H1 (cell line): ENCODE results near the gene C2orf80. TPM values are rescaled to one million over a fixed set of nuclear protein-coding genes. Genes with fewer than 3 reads are reported as not detected.
A peak's percentile ranks its signal among the peaks of the same experiment; 100 is the strongest.

ENCODE experiments used
- CTCF ChIA-PET: fragments of 300-600 bp; sonication (Branson Sonifier 250); formaldehyde crosslinking; loops from one replicate; lab custom pipeline; 2021; ENCODE audit not compliant: partially characterized antibody; lab: Charles Lee
- POLR2A ChIA-PET: fragments of 300-600 bp; sonication (Branson Sonifier 250); formaldehyde crosslinking; loops from one replicate; lab custom pipeline; 2021; ENCODE audit warnings: inconsistent platforms; ENCODE audit not compliant: partially characterized antibody; lab: Charles Lee
- DNase-seq, 2 experiments: peaks; one replicate each; pipeline versions ENCODE4 v3.0.0 to v3.0.0-alpha.2; 2010 to 2022; ENCODE audit warnings: low spot score in 2 of 2, low read depth in 1 of 2, mixed read lengths in 1 of 2
- FAIRE-seq: peaks from 2 replicates; lab custom pipeline; 2011; peaks lifted over from hg19 to GRCh38; lab: Jason Lieb, UNC
- H2AFZ ChIP-seq: 2 replicates; pipeline ENCODE4 v1.8.1; 2012; ENCODE audit warnings: low read length, inconsistent platforms
- H2AK5ac ChIP-seq: 2 replicates; pipeline ENCODE4 v1.6.1; 2013; ENCODE audit warnings: low read depth, low read length
- H2BK120ac ChIP-seq: replicated peaks from 2 replicates; pipeline ENCODE3; 2013; ENCODE audit warnings: low read depth, low read length, inconsistent platforms
- H2BK12ac ChIP-seq: 2 replicates; pipeline ENCODE4 v1.6.1; 2013; ENCODE audit warnings: low read depth, low read length
- H2BK15ac ChIP-seq: 2 replicates; pipeline ENCODE4 v1.6.1; 2013; ENCODE audit warnings: low read length
- H2BK20ac ChIP-seq: 2 replicates; pipeline ENCODE4 v1.6.1; 2013; ENCODE audit warnings: low read length
- H2BK5ac ChIP-seq: 2 replicates; pipeline ENCODE4 v1.6.1; 2013; ENCODE audit warnings: low read depth, low read length
- H3K14ac ChIP-seq: 2 replicates; pipeline ENCODE4 v1.6.1; 2013; ENCODE audit warnings: inconsistent platforms; ENCODE audit not compliant: insufficient read length
- H3K18ac ChIP-seq: 2 replicates; pipeline ENCODE4 v1.6.1; 2013; ENCODE audit warnings: low read length; ENCODE audit errors: extremely low read depth
- H3K23ac ChIP-seq: 2 replicates; pipeline ENCODE4 v1.6.1; 2013; ENCODE audit warnings: inconsistent platforms; ENCODE audit not compliant: insufficient read length
- H3K23me2 ChIP-seq: 2 replicates; pipeline ENCODE4 v1.6.1; 2013; ENCODE audit warnings: low read depth, low read length
- H3K27ac ChIP-seq: 2 replicates; pipeline ENCODE4 v1.6.1; 2011; ENCODE audit warnings: low read depth, low read length, inconsistent platforms
- H3K27me3 ChIP-seq, 4 experiments: replicated peaks in 1 of 4; 1 replicate in 1 of 4; 2 replicates in 3 of 4; pipeline versions ENCODE4 v1.6.1 to v1.8.1; 2011 to 2013; ENCODE audit warnings: low read length in 3 of 4, mild to moderate bottlenecking in 3 of 4, inconsistent platforms in 2 of 4, mixed read lengths in 2 of 4, moderate library complexity in 1 of 4; ENCODE audit not compliant: control insufficient read depth in 3 of 4, insufficient read depth in 3 of 4; ENCODE audit errors: extremely low read depth in 1 of 4
- H3K36me3 ChIP-seq, 4 experiments: 2 replicates each; pipeline versions ENCODE4 v1.6.1 to v1.8.1; 2011 to 2013; ENCODE audit warnings: mild to moderate bottlenecking in 4 of 4, low read length in 3 of 4, moderate library complexity in 2 of 4, control low read depth in 1 of 4, inconsistent platforms in 1 of 4; ENCODE audit not compliant: insufficient read depth in 4 of 4, control insufficient read depth in 2 of 4
- H3K4ac ChIP-seq: replicated peaks from 2 replicates; pipeline ENCODE3; 2013; ENCODE audit warnings: low read length, low read depth, mixed read lengths, inconsistent platforms; ENCODE audit not compliant: insufficient read length
- H3K4me1 ChIP-seq, 4 experiments: replicated peaks in 1 of 4; 1 replicate in 1 of 4; 2 replicates in 3 of 4; pipeline versions ENCODE4 v1.6.1 to v1.8.1; 2011 to 2013; ENCODE audit warnings: low read length in 3 of 4, inconsistent platforms in 2 of 4, mixed read lengths in 1 of 4; ENCODE audit not compliant: insufficient read depth in 4 of 4, control insufficient read depth in 3 of 4
- H3K4me2 ChIP-seq, 2 experiments: 2 replicates each; pipeline versions ENCODE4 v1.6.1 to v1.8.1; 2011 to 2013; ENCODE audit warnings: low read depth in 2 of 2, low read length in 2 of 2, control low read depth in 1 of 2, inconsistent platforms in 1 of 2, mild to moderate bottlenecking in 1 of 2; ENCODE audit not compliant: insufficient read depth in 1 of 2
- H3K4me3 ChIP-seq, 4 experiments: fragments of 200-600, 300-600 bp in 1 of 4; sonication (generic), shearing (Covaris generic), sonication (Bioruptor Twin) in 1 of 4; 2 replicates each; pipeline versions ENCODE4 v1.5.1 to v1.8.1; 2011 to 2016; ENCODE audit warnings: low read length in 4 of 4, low read depth in 3 of 4, control low read depth in 2 of 4, inconsistent platforms in 2 of 4, mild to moderate bottlenecking in 2 of 4, mixed read lengths in 1 of 4, moderate library complexity in 1 of 4; ENCODE audit not compliant: insufficient read depth in 2 of 4; ENCODE audit errors: extremely low read depth in 1 of 4
- H3K56ac ChIP-seq: replicated peaks from 2 replicates; pipeline ENCODE3; 2013; ENCODE audit warnings: low read depth, mild to moderate bottlenecking, mixed read lengths, low read length, inconsistent platforms; ENCODE audit not compliant: insufficient read length
- H3K79me1 ChIP-seq: 2 replicates; pipeline ENCODE4 v1.6.1; 2013; ENCODE audit warnings: low read depth, low read length, control low read depth
- H3K79me2 ChIP-seq, 2 experiments: 2 replicates each; pipeline versions ENCODE4 v1.6.1 to v1.8.1; 2012 to 2013; ENCODE audit warnings: low read length in 2 of 2, mild to moderate bottlenecking in 2 of 2, inconsistent platforms in 1 of 2; ENCODE audit not compliant: insufficient read depth in 2 of 2, control insufficient read depth in 1 of 2
- H3K9ac ChIP-seq, 4 experiments: replicated peaks in 1 of 4; 1 replicate in 1 of 4; 2 replicates in 3 of 4; pipeline versions ENCODE4 v1.6.1 to v1.8.1; 2011 to 2013; ENCODE audit warnings: low read depth in 3 of 4, low read length in 3 of 4, control low read depth in 2 of 4, mild to moderate bottlenecking in 2 of 4, moderate library complexity in 2 of 4, inconsistent platforms in 1 of 4; ENCODE audit errors: extremely low read depth in 1 of 4
- H3K9me3 ChIP-seq, 2 experiments: 2 replicates each; pipeline versions ENCODE4 v1.6.1 to v1.8.1; 2012 to 2013; ENCODE audit warnings: mild to moderate bottlenecking in 2 of 2, moderate library complexity in 2 of 2, control low read depth in 1 of 2, inconsistent platforms in 1 of 2, low read depth in 1 of 2, low read length in 1 of 2, mixed read lengths in 1 of 2; ENCODE audit not compliant: insufficient read depth in 2 of 2
- H4K20me1 ChIP-seq, 2 experiments: replicated peaks in 1 of 2; 2 replicates each; pipeline versions ENCODE3 to v1.8.1; 2011 to 2013; ENCODE audit warnings: inconsistent platforms in 2 of 2, low read length in 2 of 2, mild to moderate bottlenecking in 1 of 2; ENCODE audit not compliant: insufficient read depth in 2 of 2, control insufficient read depth in 1 of 2
- H4K5ac ChIP-seq: 2 replicates; pipeline ENCODE4 v1.6.1; 2013; ENCODE audit warnings: low read length, low read depth, mixed read lengths, inconsistent platforms; ENCODE audit not compliant: insufficient read length
- H4K8ac ChIP-seq: 2 replicates; pipeline ENCODE4 v1.8.0; 2013; ENCODE audit warnings: mild to moderate bottlenecking, moderate library complexity, low read length, inconsistent platforms; ENCODE audit not compliant: insufficient read depth; ENCODE audit errors: extremely low read depth
- H4K91ac ChIP-seq: replicated peaks from 2 replicates; pipeline ENCODE3; 2013; ENCODE audit warnings: low read length, mixed read lengths, inconsistent platforms; ENCODE audit not compliant: insufficient read length
- BCL11A ChIP-seq, 2 experiments: IDR thresholded peaks; one replicate each; pipeline ENCODE4 v1.6.1; 2011; ENCODE audit warnings: low read depth in 2 of 2, low read length in 2 of 2, mild to moderate bottlenecking in 2 of 2
- CBX5 ChIP-seq: fragments of 300-800, 300-1000 bp; sonication (generic); IDR thresholded peaks from 2 replicates; pipeline ENCODE4 v1.7.1; 2016; ENCODE audit warnings: antibody characterized with exemption, low read length, low read depth
- GTF2F1 ChIP-seq: IDR thresholded peaks from 2 replicates; pipeline ENCODE4 v1.6.1; 2012; ENCODE audit warnings: low read depth, low read length, improper control_type of control experiment, borderline replicate concordance
- WGBS, 2 experiments: shearing (Covaris generic) in 1 of 2; methylation state at CpG; one replicate each; pipeline versions ENCODE4 v1.1.6 to v1.1.7; 2013 to 2015; ENCODE audit warnings: low lambda C conversion rate in 2 of 2, mixed read lengths in 2 of 2, inconsistent platforms in 1 of 2, low coverage in 1 of 2, missing lambda C conversion rate in 1 of 2; ENCODE audit not compliant: insufficient replicate concordance in 2 of 2, insufficient coverage in 1 of 2, insufficient read length in 1 of 2; ENCODE audit errors: extremely low coverage in 1 of 2, missing lambda C conversion rate in 1 of 2; 5-methylcytosine and 5-hydroxymethylcytosine counted together
- polyA plus RNA-seq, 7 experiments: library from polyadenylated mRNA; depleted of rRNA in 3 of 7; stranded (reverse) in 5 of 7; unstranded in 2 of 7; fragments of >200 nt in 5 of 7; fragments of 200-250 nt in 2 of 7; gene quantifications; 1 replicate in 5 of 7; 2 replicates in 1 of 7; 4 replicates in 1 of 7; pipeline versions ENCODE4 v1.2.1 to v1.2.3, GENCODE V29; 2011 to 2013; ENCODE audit warnings: missing spikeins in 2 of 7, mixed read lengths in 2 of 7
- total RNA-seq: library from RNA; stranded (reverse); fragmentation: NEBNext Ultra II Directional; extraction: Animal tissue kit (Norgen Biotek cat#: 25700); gene quantifications from 2 replicates; pipeline ENCODE4 v1.2.1, GENCODE V29; 2021

Gene C2orf80
- total and polyA plus RNA-seq, 2 of the 8 experiments (the other 6 are each of a cell fraction or from before 2014, with no cell fraction given), result 0.97 to 1.1 TPM

- no peak overlapping the region for H2BK5ac ChIP-seq
- POLR2A ChIA-PET, result interaction anchor here (1.1 kb wide), 1 partner anchor 24 kb away, joined by 3 read pairs; no protein-coding TSS in a partner anchor
- CTCF ChIA-PET, result interaction anchor here (0.9 to 5.9 kb wide), 5 partner anchors 11 to 87 kb away, joined by 3 to 43 read pairs (median 3); no protein-coding TSS in a partner anchor
- H3K4me3 ChIP-seq, result no peak overlapping the region
- H3K4me2 ChIP-seq, result peak overlapping the region in 1 of 2 experiments; percentile 23; a peak in 1 of 4 replicates
- no peak overlapping the region for H3K18ac ChIP-seq
- H3K14ac ChIP-seq, result no peak overlapping the region
- no peaks in the 10 kb centered on the region for H3K9me3 ChIP-seq
- H3K79me1 ChIP-seq, result no peaks in the 10 kb centered on the region
- no peak overlapping the region for H3K23ac ChIP-seq
- 81% methylated on average over 5 of the region's 5 CpGs; no CpG with 5 or more reads in 1 of the 2 experiments for WGBS, 2 experiments
- H3K36me3 ChIP-seq, result no peaks in the 10 kb centered on the region
- H4K8ac ChIP-seq, result no peak overlapping the region
- 0 out of 2 replicates have a peak overlapping the region, but pooled peaks have one; percentile 32 for H2BK15ac ChIP-seq
- no peak overlapping the region for H3K56ac ChIP-seq
- H4K91ac ChIP-seq, result no peak overlapping the region
- no peak overlapping the region; a peak in 1 of 7 replicates for H3K9ac ChIP-seq
- H4K20me1 ChIP-seq, result no peaks in the 10 kb centered on the region
- FAIRE-seq (no peak), DNase-seq (no peak)
- H3K4me1 ChIP-seq, result peaks cover 3 to 12% (median 9%) of the 10 kb centered on the region in 4 experiments; a peak in 6 of 7 replicates
- H4K5ac ChIP-seq, result no peak overlapping the region
- H3K4ac ChIP-seq, result no peak overlapping the region
- H2AK5ac ChIP-seq, result no peak overlapping the region
- TF ChIP-seq BCL11A (IDR thresholded peaks at IDR 0.05; ENCODE audit: low read depth in 2 of 2, low read length in 2 of 2) (no peak), GTF2F1 (no peak), CBX5 (no peak)
- no peaks in the 10 kb centered on the region; the same call in 1 of the 2 replicates for H3K23me2 ChIP-seq
- H3K27me3 ChIP-seq, result no peaks in the 10 kb centered on the region
- 0 out of 2 replicates have a peak overlapping the region, but pooled peaks have one; percentile 34 for H2AFZ ChIP-seq
- H2BK12ac ChIP-seq, result no peak overlapping the region
- no peak overlapping the region for H3K27ac ChIP-seq
- no peaks in the 10 kb centered on the region for H3K79me2 ChIP-seq
- H2BK20ac ChIP-seq, result peak overlapping the region; percentile 13; the same call in 1 of the 2 replicates
- H2BK120ac ChIP-seq, result no peak overlapping the region
Observed at GRCh38 chr2:208189069-208189809, 591 bp downstream of the C2orf80 start.
